GM19463 (cell line): Measurements from ENCODE around the gene RIMS4.

Source experiments
- ATAC-seq: cut with Tn5 transposase; IDR thresholded peaks from one replicate; pipeline ENCODE4 v1.9.1; 2021; ENCODE audit warnings: mild to moderate bottlenecking, moderate library complexity; ENCODE audit not compliant: unreplicated experiment

Gene RIMS4

DNA sequence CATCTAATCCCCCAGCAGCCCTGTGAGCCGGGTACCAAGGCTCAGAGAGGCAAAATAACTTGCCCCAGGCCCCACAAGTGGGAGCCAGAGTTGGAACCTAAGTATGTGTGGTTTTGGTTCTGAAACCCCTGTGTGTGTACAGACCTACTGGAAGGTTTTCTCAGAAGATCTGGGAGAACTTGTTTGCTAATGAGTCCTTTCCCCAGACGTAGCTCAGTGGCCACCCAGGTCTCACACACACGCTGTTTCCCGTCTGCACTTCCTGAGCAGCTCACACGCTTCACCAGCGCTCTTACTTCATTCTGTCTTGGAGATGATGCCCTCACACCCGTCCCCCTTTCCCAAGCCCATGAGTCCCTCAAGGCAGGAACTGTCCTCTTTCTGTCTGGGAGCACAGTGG lies 87.0 kb downstream of the RIMS4 start:
- no peak for ATAC-seq

DNA sequence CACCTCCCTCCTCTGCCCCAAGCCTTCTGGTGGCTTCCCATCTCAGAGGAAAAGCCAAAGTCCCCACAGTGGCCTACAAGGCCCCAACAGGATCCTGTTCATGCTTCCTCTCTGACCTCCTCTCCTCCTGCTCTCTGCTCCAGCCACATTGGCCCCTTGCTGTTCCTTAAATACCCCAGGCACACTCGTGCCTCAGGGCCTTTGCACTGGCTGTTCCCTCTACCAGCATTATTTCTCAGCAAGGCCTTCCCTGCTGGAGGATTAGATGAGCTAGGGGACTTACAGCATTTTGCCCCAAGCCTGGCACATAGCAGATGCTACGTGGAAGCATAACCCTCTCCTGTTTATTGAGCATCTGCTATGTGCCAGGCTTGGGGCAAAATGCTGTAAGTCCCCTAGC lies 87.4 kb downstream of the RIMS4 start:
- no peak for ATAC-seq

DNA sequence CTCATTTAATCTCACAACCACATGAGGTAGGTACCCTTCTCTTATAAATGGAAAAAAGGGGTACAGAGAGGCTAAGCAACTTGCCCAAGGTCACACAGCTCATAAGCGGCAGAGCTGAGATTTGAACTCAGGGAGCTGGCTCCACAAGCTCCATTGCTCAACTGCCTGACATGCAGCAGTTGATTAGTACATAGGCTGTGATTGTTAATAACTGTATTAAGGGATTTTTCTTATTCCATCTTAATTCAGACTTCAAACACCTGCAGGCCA lies 88.6 kb downstream of the RIMS4 start:
- no peak for ATAC-seq

DNA sequence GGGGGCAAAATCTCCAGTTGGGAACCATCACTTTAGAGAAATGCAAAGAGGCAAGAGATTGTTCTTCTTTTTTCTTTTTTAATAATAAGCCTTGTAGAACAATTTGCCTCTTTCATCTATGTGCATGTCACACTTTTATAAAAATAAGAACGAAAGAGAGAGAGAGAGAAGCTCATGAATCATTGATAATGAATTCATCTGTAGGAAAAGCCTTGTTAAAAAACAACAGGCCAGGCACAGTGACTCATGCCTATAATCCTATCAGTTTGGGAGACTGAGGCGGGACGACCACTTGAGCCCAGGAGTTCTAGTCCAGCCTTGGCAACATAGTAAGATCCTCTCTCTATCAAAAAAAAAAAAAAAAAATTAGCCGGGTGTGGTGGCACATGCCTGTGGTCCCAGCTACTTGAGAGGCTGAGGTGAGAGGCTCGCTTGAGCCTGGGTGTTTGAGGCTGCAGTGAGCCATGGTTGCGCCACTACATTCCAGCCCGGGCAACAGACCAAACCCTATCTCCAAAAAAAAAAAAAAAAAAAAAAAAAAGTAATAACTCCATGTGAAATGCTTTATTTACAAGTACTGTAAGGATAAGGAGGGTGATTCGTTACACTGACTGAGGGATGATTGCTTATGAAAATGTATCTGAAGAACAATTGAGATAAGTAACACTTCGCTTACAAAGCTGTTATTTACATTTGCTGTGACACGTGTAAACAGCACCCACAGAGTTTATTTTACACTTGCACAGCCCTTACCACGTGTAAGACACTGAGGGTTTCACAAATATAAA lies 89.2 kb downstream of the RIMS4 start:
- ATAC-seq = no peak

DNA sequence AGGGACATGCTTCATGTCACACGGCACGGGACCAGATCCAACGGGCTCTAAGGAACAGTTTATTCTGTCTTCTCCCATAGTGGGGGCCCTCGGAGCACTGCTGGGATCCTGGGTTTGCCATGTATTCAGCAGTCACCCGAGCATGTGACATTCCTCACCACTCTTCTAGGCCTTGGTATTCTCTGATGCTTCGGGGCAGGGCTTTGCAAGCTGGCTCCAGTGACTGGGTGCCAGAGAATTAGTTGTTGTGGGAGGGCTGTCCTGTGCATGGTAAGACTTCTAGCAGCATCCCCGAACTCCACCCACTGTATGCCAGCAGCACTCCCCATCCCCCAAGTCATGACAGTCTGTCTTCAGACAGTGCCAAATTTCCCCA lies 89.7 kb downstream of the RIMS4 start:
- no peak for ATAC-seq

DNA sequence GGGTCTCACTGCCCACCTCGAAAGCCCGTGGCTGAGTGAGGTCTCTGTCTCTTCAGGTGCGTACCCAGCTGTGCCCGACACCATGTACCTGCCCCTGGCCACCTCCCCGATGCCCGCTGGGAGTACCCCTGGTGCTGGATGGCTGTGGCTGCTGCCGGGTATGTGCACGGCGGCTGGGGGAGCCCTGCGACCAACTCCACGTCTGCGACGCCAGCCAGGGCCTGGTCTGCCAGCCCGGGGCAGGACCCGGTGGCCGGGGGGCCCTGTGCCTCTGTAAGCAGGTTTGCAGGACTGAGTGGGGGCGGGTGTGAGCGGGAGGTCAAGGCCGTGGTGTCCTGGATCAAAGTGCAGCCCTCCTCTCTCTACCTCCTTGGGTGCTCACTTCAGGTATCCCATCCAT lies 90.5 kb downstream of the RIMS4 start:
- no peak for ATAC-seq

DNA sequence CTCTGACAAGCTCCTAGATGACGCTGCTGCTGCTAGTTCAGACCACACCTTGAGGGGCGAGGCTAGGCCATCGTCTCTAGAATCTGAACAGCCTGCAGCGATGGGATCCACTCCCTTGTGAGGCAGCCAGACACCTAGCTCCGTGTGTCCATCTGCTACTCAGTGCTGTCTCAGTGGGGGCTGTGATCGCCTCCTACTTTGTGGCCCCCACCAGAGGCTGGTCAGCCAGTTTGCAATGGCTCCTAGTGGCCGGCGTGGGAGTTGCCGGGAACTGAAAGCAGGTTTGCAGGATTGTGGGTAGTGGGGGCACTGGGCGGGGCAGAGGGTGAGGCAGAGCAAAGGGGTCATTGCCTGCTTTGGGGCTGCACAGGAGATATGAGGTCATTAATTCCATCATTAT lies 92.4 kb downstream of the RIMS4 start:
- no peak for ATAC-seq

DNA sequence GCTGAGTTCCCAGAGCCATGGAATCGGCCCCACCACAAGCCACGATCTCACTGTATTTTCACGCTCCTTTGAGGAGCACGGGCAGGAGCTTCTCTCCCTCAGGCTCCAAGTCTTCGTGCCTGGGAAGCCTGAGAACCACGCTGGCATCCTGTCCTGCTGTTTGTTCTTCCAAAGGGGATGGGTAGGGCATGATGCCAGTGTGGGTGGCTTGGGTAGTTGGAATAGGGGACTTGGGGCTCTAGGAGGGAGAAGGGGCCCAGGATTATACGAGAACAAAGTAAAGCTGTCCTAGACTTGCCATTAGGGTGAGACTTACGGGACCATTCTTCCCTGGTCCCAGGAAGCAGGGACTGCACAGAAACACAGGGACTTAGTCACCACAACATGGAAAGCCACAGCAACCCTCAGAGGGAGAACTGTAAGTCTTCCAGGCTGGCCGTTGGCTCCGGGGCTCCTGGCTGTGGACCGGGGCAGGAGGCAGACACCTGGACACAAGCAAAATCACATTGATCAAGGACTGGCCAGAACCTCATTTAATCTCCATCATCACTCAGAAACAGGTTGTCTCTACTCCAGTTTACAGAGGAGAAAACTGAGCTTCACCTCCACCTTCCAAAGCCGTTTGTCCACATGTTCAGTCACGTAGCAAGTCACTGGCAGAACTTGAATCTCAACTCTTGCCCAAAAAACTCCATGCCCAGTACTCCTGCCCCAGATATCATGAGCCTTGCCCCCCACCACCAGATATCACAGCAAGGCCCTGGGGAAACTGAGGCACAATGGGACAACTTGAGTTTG lies 93.8 kb downstream of the RIMS4 start:
- no peak for ATAC-seq

DNA sequence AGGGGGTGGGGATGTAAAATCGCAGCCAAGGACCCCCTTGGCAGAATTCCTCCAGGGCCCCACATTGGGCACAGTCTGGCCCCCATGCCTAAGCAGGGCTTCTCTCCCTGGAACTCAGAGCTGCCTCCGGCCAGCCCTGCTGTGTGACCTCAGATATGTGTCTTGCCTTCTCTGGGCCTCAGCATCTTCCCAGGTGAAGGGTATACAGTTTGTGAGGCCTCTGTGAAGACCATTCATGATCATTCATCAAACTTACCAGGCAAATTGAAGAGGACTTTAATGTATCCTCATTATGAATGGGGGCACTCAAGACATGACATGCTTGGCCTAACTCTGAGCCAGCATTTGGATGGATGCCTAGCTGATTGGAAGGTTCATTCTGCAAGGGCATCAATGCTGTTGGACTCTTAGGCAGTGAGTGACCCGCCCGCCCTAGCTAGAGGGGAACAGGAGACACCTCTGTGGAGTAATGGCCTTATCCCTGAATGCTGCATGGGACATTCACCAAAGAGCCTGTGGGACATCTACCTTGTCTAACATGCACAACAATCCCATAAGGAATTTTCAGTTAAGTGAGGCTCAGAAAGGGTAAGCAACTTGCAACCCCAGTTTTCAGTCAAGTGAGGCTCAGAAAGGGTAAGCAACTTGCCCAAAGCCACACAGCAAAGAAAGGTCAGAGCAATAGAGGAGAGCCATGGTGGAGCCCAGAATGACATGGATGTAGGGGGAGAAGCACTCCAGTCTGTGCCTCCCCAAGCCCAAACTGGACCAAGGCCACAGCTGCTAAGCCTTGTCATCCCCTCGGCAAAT lies 94.6 kb downstream of the RIMS4 start:
- no peak for ATAC-seq

DNA sequence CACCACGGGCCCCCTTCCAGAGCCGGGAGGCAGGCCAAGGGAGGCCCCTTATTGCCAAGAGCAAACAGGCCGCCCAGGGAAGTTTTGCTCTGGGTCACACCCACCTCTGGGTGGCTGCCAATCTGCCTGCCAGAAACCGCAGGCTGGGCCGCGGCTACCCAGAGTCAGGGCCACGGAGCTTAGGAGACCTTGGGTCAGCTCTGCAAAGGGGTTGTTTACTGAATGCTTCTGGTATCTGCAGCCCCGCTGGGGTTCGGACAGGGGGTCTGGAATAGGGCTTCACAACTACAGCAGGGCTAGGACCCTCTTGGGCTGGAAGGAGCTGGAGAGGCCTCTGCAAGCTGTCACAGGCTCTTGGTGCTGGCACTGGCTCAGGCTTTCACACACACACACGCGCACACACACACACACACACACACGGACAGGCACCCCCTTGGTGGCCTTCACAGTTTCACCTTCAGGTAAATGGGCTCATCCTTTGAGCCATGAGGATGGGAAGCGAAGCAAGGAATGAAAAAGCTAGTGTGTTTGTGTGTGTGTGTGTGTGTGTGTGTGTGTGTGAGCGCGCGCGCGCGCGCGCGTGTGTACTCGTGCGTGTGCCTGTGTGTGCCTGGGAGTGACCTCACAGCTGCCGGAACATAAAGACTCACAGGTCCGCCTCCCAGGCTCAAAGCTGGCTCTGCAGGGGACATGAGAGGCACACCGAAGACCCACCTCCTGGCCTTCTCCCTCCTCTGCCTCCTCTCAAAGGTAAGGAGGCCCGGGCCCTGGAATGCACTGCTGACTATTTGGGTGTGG lies 95.4 kb downstream of the RIMS4 start, which contains the start of gene CCN5:
Gene CCN5, plus strand, starts transcription at position 669 of the 798 bp plus-strand sequence. Its CDS starts 22 bp downstream, at position 691.
- ATAC-seq = no peak

DNA sequence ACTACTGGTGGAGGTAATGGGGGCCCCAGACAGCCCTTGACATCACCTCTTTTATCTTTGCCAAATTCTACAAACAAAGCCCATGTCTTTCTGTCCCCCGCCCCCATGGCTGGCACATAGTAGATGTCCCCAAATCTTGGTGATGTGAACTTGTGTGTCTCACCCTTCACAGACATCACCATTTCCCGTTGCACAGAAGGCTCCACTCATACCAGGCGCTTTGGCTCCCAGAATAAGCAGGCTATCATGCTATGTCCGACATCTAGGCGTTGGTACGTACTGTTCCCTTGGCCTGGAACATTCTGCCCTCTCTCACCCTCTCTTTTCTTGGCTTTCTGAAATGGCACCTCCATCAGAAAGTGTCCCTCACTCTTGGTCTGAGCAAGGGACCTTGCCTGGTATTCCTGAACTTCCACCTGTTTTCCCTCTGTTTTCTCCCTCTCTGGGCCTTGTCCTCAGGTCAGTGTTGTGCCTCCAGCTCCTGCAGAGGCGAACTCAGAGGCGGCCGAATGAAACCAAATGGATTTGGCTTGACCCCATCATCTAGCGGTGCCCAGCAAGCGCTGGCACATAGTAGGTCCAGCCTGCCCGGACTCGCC lies 96.1 kb downstream of the RIMS4 start:
- ATAC-seq = no peak

DNA sequence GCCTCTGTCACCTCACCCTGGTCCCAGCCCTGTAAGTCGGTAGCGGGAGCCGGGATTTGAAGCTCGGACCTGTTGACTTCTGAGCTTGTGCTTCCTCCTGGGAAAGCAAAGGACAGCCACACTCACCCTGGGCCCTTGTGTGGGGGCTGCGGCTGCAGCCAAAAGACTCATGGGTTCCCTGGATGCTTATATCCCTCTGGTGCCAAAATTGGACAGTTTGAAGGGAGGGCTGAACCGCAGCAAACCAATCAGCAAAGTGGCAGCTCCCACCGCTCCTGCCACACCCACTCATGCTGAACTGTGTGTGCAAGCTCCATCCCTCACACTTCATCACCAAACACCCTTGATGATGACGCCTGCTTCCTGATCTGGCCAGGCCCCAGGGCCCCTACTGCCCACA lies 99.1 kb downstream of the RIMS4 start:
- no peak for ATAC-seq

DNA sequence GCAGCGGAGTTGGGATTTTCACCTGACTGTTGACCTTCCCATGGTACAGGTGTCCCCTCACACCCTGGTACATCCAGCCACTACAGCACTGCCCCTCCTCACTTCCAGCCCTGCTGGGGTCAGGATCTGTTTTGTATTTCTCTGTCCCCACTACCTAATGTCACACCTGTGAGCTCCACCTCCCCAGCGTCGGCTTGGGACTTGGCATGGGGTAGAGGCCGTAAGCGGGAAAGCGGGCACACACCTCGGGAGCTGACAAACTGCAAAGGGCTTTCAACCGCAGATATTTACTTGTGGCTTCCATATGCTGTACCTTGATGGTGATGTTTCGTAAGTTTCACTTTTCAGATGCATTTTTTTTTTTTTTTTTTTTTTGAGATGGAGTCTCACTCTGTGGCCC lies 100.5 kb downstream of the RIMS4 start:
- ATAC-seq = no peak

DNA sequence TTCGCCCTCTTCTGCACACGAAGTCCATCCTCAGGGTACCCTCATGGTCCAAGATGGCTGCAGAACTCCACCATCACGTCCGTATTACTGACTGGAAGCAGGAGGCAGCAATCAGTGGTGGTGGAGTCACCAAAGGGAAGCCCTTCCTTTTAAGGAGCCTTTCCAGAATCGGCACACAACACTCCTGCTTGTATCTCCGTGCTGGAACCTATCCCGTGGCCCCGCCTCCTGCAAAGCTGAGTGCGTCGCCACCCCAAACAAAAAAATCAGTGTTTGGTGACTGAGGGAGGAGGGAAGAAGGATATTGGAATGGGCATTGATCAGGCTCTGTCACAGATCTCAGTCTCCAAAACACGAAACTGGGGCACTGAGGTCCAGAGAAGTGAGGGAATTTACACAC lies 101.0 kb downstream of the RIMS4 start:
- no peak for ATAC-seq

DNA sequence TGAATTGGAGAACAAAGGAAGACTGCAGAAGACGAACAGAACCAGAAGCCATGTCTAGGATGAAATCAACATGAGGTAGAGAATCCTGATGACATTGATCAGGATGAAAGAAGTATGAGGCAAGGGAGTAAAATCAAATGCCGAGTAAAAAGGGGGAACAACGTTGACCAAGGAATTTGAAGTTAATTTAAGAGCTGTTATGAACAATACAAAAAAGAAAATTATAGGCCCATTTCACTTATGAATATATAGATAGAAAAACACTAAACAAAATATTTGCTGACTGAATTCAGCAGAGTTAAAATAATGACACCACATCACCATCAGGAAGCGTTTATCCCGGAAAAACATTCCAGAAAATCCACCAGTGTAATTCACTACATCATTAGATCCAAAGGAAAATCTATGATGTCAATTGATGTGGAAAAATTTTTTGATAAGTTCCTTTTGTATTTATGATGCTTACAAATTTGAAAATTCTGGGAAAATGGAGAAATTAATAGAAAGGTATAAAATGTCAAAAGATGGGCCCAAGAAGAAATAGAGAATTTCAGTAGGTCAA lies 103.2 kb downstream of the RIMS4 start:
- ATAC-seq = no peak

DNA sequence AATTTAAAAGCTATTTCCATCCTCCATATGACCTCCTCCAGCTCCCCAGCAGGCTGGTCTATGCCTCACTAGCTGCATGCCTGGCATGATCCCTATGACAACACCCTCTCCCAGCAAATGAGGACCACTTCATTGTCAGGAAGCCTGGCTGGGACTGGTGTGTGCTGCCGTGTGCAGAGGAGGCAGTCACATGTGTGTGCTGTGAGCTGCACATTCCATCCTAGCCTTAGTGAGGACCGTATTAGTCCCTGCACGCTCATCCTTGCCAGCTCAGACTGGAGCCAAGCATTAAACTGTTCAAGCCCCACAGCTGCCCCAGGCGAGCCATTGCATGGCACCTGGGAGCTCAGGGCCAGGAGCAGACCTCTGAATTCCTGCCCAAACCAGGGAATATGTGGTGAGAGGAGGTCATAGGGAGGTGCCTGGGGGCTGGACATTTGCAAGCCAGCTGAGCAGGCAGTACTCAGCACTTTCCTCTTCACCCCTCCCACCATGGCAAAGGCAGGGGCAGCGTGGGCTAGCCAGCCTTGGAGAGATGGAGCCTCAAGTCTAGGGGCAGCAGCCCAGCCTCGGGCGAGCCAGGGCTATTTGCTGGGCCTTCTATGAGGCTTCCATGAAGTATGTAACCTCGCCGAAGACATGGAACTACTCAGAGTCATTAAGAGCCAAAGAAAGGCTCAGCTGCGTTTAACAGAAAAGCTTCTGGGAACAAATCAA lies 103.9 kb downstream of the RIMS4 start:
- ATAC-seq = no peak

DNA sequence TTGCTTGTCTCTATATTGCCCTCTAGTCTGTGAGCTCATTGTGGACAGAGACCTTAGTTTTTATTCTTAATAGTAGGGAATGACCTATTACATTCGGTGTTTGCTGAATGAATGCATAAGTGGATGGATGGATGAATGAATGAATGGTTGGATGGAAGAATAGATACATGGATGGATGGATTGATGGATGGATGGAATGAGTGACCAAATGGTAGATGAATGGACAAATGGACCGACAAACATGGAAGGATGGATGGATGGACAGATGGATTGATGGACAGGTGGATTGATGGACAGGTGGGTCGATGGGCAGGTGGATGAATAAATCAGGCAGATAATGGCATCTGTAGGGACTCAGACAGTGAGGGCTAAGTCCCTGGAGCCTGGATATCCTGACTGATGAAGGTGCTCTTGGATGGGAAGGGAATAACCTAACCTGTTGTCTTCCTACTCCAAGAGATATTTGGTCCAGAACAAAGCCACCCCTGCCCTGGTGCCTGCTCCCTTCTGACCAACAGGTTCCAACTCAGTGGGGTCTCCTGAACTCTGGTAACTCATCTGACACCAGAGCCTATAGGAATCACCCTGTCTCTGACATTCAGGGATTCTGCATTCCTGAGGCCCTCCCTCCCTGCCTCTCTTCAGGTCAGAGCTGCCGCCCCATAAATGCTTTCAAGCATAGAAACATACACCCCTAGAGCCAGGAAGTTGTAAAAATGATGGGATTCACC lies 104.8 kb downstream of the RIMS4 start:
- ATAC-seq = no peak

DNA sequence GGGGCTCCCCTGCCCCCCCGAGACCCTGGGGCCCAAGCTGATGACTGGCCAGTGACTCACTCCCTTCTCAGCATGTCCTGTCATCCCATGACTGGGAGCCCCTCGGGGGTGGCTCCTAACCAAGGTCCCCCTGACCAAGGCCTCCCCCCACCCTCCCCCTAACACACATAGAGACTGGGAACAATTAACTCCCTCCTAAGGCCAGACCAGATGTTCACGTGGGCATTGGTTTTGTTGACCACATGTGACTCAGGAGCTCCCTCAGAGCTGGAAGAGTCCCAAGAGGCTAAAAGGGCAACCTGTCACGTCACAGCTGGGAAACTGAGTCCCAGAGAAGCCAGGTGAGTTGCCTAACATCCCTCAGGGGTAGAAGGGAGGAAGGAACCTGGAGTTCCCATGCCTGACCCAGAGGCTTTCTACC lies 105.8 kb downstream of the RIMS4 start:
- no peak for ATAC-seq

DNA sequence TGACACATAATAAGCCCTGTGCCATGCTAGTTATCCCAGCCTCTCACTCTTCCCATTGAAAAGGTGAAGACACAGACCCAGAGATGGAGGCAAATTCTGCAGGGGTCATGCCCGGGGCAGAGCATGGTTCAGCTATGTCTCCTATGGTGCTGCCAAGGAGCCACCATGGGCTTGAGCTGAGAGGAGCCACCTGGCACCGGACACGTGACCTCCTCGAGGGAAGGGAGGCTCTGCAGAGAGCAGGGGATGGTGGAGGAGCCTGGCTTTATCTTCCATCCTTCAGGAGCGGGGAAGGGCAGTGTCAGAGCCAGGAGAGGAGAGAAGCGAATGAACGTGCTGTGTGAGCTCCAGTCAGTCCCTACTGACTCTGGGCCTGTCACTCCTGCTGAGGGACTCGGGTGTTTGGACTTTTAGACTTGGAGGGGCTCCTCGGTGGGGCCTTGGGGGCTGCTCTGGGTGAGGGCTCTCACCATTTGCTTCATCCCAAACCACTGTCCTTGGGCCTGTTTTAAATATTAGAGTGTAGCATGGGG lies 106.3 kb downstream of the RIMS4 start:
- no peak for ATAC-seq
